Stimulated activated CD8-positive, alpha-beta memory T cell treated with anti-CD3 and anti-CD28 coated beads, Interleukin-12 subunit alpha, Interleukin-12 subunit beta, amount 100 ng/mL, for 1 hour (primary cell): ENCODE results near the gene BST1.

Experiments
- DNase-seq: peaks from one replicate; pipeline ENCODE4 v3.0.0-alpha.2; 2020; ENCODE audit warnings: low read depth

The BST1 gene

GRCh38 chr4:15676039-15676438 lies 26.8 kb upstream of the BST1 start:
- no peak for DNase-seq

- DNase-seq: no peak
Observed at GRCh38 chr4:15676899-15677298, 26.0 kb upstream of the BST1 start.

GRCh38 chr4:15677507-15677988 lies 25.3 kb upstream of the BST1 start:
- no peak for DNase-seq

GRCh38 chr4:15681067-15681371 lies 21.8 kb upstream of the BST1 start:
- no peak for DNase-seq

GRCh38 chr4:15681372-15682241 lies 21.3 kb upstream of the BST1 start, which contains the start of gene FAM200B:
FAM200B (plus strand) TSS chr4:15681827; CDS start chr4:15686978, 5,151 bp downstream.
- DNase-seq: peak; percentile 97

- no peak for DNase-seq
Observed at GRCh38 chr4:15682242-15683142, 20.4 kb upstream of the BST1 start.

- no peak for DNase-seq
Observed at GRCh38 chr4:15683143-15683495, 19.7 kb upstream of the BST1 start.

- DNase-seq: no peak
Observed at GRCh38 chr4:15684498-15684897, 18.4 kb upstream of the BST1 start.

GRCh38 chr4:15688051-15688450 lies 14.8 kb upstream of the BST1 start:
- no peak for DNase-seq

GRCh38 chr4:15689540-15689939 lies 13.3 kb upstream of the BST1 start:
- DNase-seq: no peak

GRCh38 chr4:15690020-15690809 lies 12.7 kb upstream of the BST1 start:
- no peak for DNase-seq

- no peak for DNase-seq
Observed at GRCh38 chr4:15691346-15692135, 11.3 kb upstream of the BST1 start.

GRCh38 chr4:15692602-15693001 lies 10.3 kb upstream of the BST1 start:
- DNase-seq: no peak

- DNase-seq: no peak
Observed at GRCh38 chr4:15694431-15694830, 8.4 kb upstream of the BST1 start.

- DNase-seq: no peak
Observed at GRCh38 chr4:15695240-15695699, 7.6 kb upstream of the BST1 start.

GRCh38 chr4:15695729-15696128 lies 7.1 kb upstream of the BST1 start:
- DNase-seq: no peak

- DNase-seq: no peak
Observed at GRCh38 chr4:15696866-15697265, 6.0 kb upstream of the BST1 start.

GRCh38 chr4:15703439-15703838 lies 574 bp downstream of the BST1 start:
- no peak for DNase-seq

- DNase-seq: no peak
Observed at GRCh38 chr4:15704129-15704528, 1.3 kb downstream of the BST1 start.

- DNase-seq: no peak
Observed at GRCh38 chr4:15706646-15707362, 3.9 kb downstream of the BST1 start.

GRCh38 chr4:15707363-15707715 lies 4.5 kb downstream of the BST1 start:
- DNase-seq: no peak
